HCT116 (cell line): ENCODE data around the gene GAK. TPM values are rescaled to one million over a fixed set of nuclear protein-coding genes. Genes with fewer than 3 reads are reported as not detected.
"Not testable (repeated sequence)": the region's sequence is repeated elsewhere in the genome, so short reads cannot be mapped to it uniquely, and the experiment has no call there.

Experiments used
- ATAC-seq: fragments of 200-7000 bp; cut with Tn5 transposase; 2 replicates; pipeline ENCODE4 v1.9.1; 2020; ENCODE audit warnings: mild to moderate bottlenecking, moderate library complexity
- BruUV-seq: library from RNA; stranded (reverse); fragments of 400-500 nt; replicated peaks from 2 replicates; lab custom pipeline; 2021; lab: Mats Ljungman, UMichigan
- CTCF ChIA-PET: fragments of 300-600 bp; sonication (Branson Sonifier 250); formaldehyde crosslinking; loops from one replicate; lab custom pipeline; 2021; ENCODE audit warnings: antibody characterized with exemption; lab: Charles Lee
- POLR2A ChIA-PET: fragments of 300-600, 350-600 bp; sonication (Branson Sonifier 250); formaldehyde crosslinking; loops from one replicate; lab custom pipeline; 2021; ENCODE audit warnings: antibody characterized with exemption; lab: Charles Lee
- RAD21 ChIA-PET, 2 experiments: fragments of 300-600 bp; sonication (Branson Sonifier 250); formaldehyde crosslinking; loops; one replicate each; lab custom pipeline; 2023; ENCODE audit warnings: low total read pairs in 2 of 2; ENCODE audit not compliant: uncharacterized antibody in 2 of 2, unreplicated experiment in 2 of 2, low non-redundant PET in 1 of 2; lab: Charles Lee
- DNase-seq: peaks from one replicate; pipeline ENCODE4 v3.0.0-alpha.2; 2010; ENCODE audit warnings: low read depth, low spot score
- H2AFZ ChIP-seq: fragments of 200-600 bp; shearing (Covaris generic), sonication (generic); 2 replicates; pipeline ENCODE4 v1.6.1; 2017; ENCODE audit warnings: low read depth, mixed run types, mixed read lengths, antibody characterized with exemption, low read length; ENCODE audit not compliant: poor library complexity, severe bottlenecking
- H3K27ac ChIP-seq: 2 replicates; pipeline ENCODE4 v1.5.1; 2012; ENCODE audit warnings: low read depth, low read length
- H3K27me3 ChIP-seq: fragments of 200-600 bp; sonication (generic); 2 replicates; pipeline ENCODE4 v1.6.1; 2016; ENCODE audit warnings: mixed run types, low read length, mixed read lengths; ENCODE audit not compliant: insufficient read depth
- H3K36me3 ChIP-seq, 2 experiments: fragments of 200-500 bp in 1 of 2; fragments of 200-600 bp in 1 of 2; sonication (Bioruptor generic) in 1 of 2; sonication (generic) in 1 of 2; 2 replicates each; pipeline versions ENCODE4 v1.5.1 to v1.6.1; 2014 to 2016; ENCODE audit warnings: low read length in 2 of 2, inconsistent platforms in 1 of 2, mixed read lengths in 1 of 2, mixed run types in 1 of 2; ENCODE audit not compliant: insufficient read depth in 2 of 2, control insufficient read depth in 1 of 2
- H3K4me1 ChIP-seq, 2 experiments: fragments of 200-600 bp in 1 of 2; sonication (generic) in 1 of 2; 2 replicates each; pipeline versions ENCODE4 v1.5.1 to v1.6.1; 2012 to 2017; ENCODE audit warnings: low read length in 2 of 2, inconsistent platforms in 1 of 2, mild to moderate bottlenecking in 1 of 2, mixed read lengths in 1 of 2, mixed run types in 1 of 2, moderate library complexity in 1 of 2; ENCODE audit not compliant: insufficient read depth in 2 of 2, control insufficient read depth in 1 of 2
- H3K4me2 ChIP-seq: fragments of 200-600 bp; sonication (generic); 2 replicates; pipeline ENCODE4 v1.6.1; 2017; ENCODE audit warnings: mixed run types, low read length, mixed read lengths
- H3K4me3 ChIP-seq, 2 experiments: fragments of 200-600 bp in 1 of 2; sonication (generic) in 1 of 2; replicated peaks in 1 of 2; 2 replicates each; pipeline ENCODE4 v1.5.1; 2011 to 2016; ENCODE audit warnings: low read length in 2 of 2, control low read depth in 1 of 2, low read depth in 1 of 2, mild to moderate bottlenecking in 1 of 2, mixed read lengths in 1 of 2, mixed run types in 1 of 2
- H3K79me2 ChIP-seq: fragments of 200-600 bp; sonication (generic); 2 replicates; pipeline ENCODE4 v1.6.1; 2017; ENCODE audit warnings: mild to moderate bottlenecking, mixed run types, low read length, moderate library complexity, mixed read lengths; ENCODE audit not compliant: insufficient read depth
- H3K9ac ChIP-seq: fragments of 200-600 bp; sonication (generic); 2 replicates; pipeline ENCODE4 v1.6.1; 2016; ENCODE audit warnings: low read length, mixed read lengths
- H3K9me2 ChIP-seq: fragments of 200-600 bp; sonication (generic), shearing (Covaris generic); 2 replicates; pipeline ENCODE4 v1.6.1; 2017; ENCODE audit warnings: mixed run types, mild to moderate bottlenecking, moderate library complexity; ENCODE audit not compliant: insufficient read depth
- H3K9me3 ChIP-seq, 2 experiments: fragments of 200-500 bp in 1 of 2; fragments of 200-600 bp in 1 of 2; sonication (Bioruptor generic) in 1 of 2; sonication (generic) in 1 of 2; 2 replicates each; pipeline ENCODE4 v1.6.1; 2014 to 2017; ENCODE audit warnings: low read length in 2 of 2, mixed read lengths in 2 of 2, inconsistent platforms in 1 of 2, low read depth in 1 of 2, mild to moderate bottlenecking in 1 of 2, mixed run types in 1 of 2, moderate library complexity in 1 of 2; ENCODE audit not compliant: control insufficient read depth in 1 of 2, insufficient read depth in 1 of 2
- H4K20me1 ChIP-seq: fragments of 200-600 bp; sonication (generic), shearing (Covaris generic); 2 replicates; pipeline ENCODE4 v1.6.1; 2017; ENCODE audit warnings: mixed run types, mild to moderate bottlenecking, moderate library complexity; ENCODE audit not compliant: insufficient read depth
- ELF1 ChIP-seq: IDR thresholded peaks from 2 replicates; pipeline ENCODE4 v1.6.1; 2012; ENCODE audit warnings: low read depth, borderline replicate concordance
- EZH2 ChIP-seq: fragments of 200-600 bp; sonication (generic); IDR thresholded peaks from 2 replicates; pipeline ENCODE4 v1.6.1; 2017; ENCODE audit warnings: antibody characterized with exemption, mixed run types
- EZH2phosphoT487 ChIP-seq: fragments of 200-600 bp; IDR thresholded peaks from 2 replicates; pipeline ENCODE4 v1.6.1; 2018; ENCODE audit warnings: antibody characterized with exemption, borderline replicate concordance
- JUND ChIP-seq: IDR thresholded peaks from 2 replicates; pipeline ENCODE4 v1.6.1; 2012
- SIN3A ChIP-seq: IDR thresholded peaks from 2 replicates; pipeline ENCODE4 v1.6.1; 2012; ENCODE audit warnings: low read depth
- ZFX ChIP-seq: fragments of 450-650 bp; IDR thresholded peaks from 2 replicates; pipeline ENCODE4 v1.6.1; 2017
- ZNF274 ChIP-seq: fragments of 200-500 bp; sonication (Bioruptor generic); IDR thresholded peaks from 2 replicates; pipeline ENCODE4 v1.6.1; 2014; ENCODE audit warnings: mild to moderate bottlenecking, low read depth, low read length, inconsistent platforms
- intact Hi-C: fragments of 100-400 bp; cut with micrococcal nuclease; formaldehyde crosslinking; loops from 2 replicates; pipeline ENCODE4 v1.10.0; 2022
- total RNA-seq: library from RNA; stranded (reverse); gene quantifications from one replicate; pipeline ENCODE4 v1.2.1, GENCODE V29; 2021; ENCODE audit not compliant: unreplicated experiment

GAK gene
- total RNA-seq, 1 experiment from 2014 or later: 123 TPM

DNA sequence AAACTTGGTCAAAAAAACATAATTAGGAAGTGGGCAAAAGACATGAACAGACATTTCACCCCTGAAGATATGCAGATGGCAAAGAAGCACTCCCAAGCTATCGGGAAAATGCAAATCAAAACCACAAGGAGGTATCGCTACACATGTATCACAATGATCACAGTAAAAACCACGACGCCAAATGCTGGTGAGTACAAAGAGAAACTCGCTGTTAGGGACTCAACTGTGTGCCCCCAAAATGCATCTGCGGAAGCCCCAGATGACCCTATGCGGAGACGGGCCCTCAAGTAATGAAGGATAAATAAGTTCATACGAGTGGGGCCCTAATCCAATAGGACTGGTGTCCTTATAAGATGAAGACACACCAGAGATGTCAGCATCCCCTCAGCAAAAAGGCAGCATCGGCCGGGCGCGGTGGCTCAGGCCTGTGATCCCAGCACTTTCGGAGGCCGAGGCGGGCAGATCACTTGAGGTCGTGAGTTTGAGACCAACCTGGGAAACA, 10.2 kb downstream of the GAK start:
- RAD21 ChIA-PET: no interaction called here
- Histone ChIP-seq H3K9ac (no peak overlapping the region), H3K4me2 (no peak overlapping the region), H3K9me3 (no peaks in the 10 kb centered on the region), H2AFZ (no peak overlapping the region), H3K27ac (no peak overlapping the region), H3K79me2 (peaks cover 97% of the 10 kb centered on the region), H3K4me1 (no peaks in the 10 kb centered on the region), H4K20me1 (no peaks in the 10 kb centered on the region), H3K27me3 (no peaks in the 10 kb centered on the region), H3K9me2 (no peaks in the 10 kb centered on the region), H3K4me3 (no peak overlapping the region), H3K36me3 (no peaks in the 10 kb centered on the region)
- intact Hi-C loops: no loop called here
- CTCF ChIA-PET: no interaction called here
- DNase-seq (no peak), ATAC-seq (no peak)
- no peak for TF ChIP-seq ZNF274
- no peak for TF ChIP-seq ELF1
- TF ChIP-seq SIN3A: no peak
- TF ChIP-seq JUND: no peak
- TF ChIP-seq EZH2: no peak
- TF ChIP-seq ZFX: no peak
- TF ChIP-seq EZH2phosphoT487: no peak
- POLR2A ChIA-PET: no interaction called here
- no TSS peak for BruUV-seq

DNA sequence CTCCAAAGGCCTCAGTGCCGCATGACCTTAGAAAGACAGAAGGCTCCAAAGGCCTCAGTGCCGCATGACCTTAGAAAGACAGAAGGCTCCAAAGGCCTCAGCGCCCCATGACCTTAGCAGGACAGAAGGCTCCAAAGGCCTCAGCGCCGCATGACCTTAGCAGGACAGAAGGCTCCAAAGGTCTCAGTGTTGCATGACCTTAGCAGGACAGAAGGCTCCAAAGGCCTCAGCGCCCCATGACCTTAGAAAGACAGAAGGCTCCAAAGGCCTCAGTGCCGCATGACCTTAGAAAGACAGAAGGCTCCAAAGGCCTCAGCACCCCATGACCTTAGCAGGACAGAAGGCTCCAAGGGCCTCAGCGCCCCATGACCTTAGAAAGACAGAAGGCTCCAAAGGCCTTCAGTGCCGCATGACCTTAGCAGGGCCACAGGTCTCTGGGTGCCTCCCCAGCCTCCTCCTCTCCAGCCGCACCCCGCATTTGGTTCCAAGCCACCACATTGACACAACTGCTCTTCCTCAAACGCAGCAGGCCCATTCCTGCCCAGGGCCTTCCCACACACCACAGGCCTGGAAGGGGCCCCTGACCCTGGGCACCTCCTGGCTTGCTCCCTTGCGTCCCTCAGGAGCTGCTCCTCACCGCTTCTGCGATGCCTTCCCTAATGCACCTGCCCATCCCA, 13.0 kb downstream of the GAK start:
- H3K4me1 ChIP-seq, ATAC-seq, H3K4me3 ChIP-seq, H3K36me3 ChIP-seq, H4K20me1 ChIP-seq, H3K27me3 ChIP-seq, RAD21 ChIA-PET, H3K27ac ChIP-seq, H3K9me2 ChIP-seq, CTCF ChIA-PET, H3K9ac ChIP-seq, POLR2A ChIA-PET, H2AFZ ChIP-seq, H3K9me3 ChIP-seq, BruUV-seq, DNase-seq, H3K4me2 ChIP-seq: not testable (repeated sequence)
- H3K79me2 ChIP-seq: peaks cover 98% of the 10 kb centered on the region
- intact Hi-C loops: loop anchor here (10.0 kb wide), 1 partner anchor 74 kb away; no protein-coding TSS in a partner anchor

DNA sequence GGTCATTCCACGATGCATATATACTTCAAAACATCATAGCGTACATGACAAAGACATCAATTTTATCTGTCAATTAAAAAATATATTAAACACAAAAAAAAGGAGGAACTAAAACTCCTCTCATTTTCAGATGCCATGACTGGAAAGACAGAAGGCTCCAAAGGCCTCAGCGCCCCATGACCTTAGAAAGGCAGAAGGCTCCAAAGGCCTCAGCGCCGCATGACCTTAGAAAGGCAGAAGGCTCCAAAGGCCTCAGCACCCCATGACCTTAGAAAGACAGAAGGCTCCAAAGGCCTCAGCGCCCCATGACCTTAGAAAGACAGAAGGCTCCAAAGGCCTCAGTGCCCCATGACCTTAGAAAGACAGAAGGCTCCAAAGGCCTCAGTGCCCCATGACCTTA, 13.5 kb downstream of the GAK start:
- POLR2A ChIA-PET, BruUV-seq: not testable (repeated sequence)

More for the DNA sequence above, 13.5 kb downstream of the GAK start:
- H4K20me1 ChIP-seq, ATAC-seq, H3K4me3 ChIP-seq, H3K9me3 ChIP-seq, CTCF ChIA-PET, H3K4me2 ChIP-seq, H3K4me1 ChIP-seq, H3K27ac ChIP-seq, H3K27me3 ChIP-seq, H3K9ac ChIP-seq, DNase-seq, H2AFZ ChIP-seq, H3K9me2 ChIP-seq, RAD21 ChIA-PET, H3K36me3 ChIP-seq: not testable (repeated sequence)
- intact Hi-C loops: loop anchor here (10.0 kb wide), 1 partner anchor 74 kb away; no protein-coding TSS in a partner anchor
- peaks cover 93% of the 10 kb centered on the region for H3K79me2 ChIP-seq
